ENCODE data around the gene SLC5A5. TPM values are rescaled to one million over a fixed set of nuclear protein-coding genes. Genes with fewer than 3 reads are reported as not detected.
A peak's percentile ranks its signal among the peaks of the same experiment; 100 is the strongest.

Gene SLC5A5
- total and polyA plus RNA-seq, 10 of the 15 experiments (the other 5 are each of a cell fraction or from before 2014, with no cell fraction given): 0.02 to 0.08 (median 0.05) TPM; not detected in 3

DNA sequence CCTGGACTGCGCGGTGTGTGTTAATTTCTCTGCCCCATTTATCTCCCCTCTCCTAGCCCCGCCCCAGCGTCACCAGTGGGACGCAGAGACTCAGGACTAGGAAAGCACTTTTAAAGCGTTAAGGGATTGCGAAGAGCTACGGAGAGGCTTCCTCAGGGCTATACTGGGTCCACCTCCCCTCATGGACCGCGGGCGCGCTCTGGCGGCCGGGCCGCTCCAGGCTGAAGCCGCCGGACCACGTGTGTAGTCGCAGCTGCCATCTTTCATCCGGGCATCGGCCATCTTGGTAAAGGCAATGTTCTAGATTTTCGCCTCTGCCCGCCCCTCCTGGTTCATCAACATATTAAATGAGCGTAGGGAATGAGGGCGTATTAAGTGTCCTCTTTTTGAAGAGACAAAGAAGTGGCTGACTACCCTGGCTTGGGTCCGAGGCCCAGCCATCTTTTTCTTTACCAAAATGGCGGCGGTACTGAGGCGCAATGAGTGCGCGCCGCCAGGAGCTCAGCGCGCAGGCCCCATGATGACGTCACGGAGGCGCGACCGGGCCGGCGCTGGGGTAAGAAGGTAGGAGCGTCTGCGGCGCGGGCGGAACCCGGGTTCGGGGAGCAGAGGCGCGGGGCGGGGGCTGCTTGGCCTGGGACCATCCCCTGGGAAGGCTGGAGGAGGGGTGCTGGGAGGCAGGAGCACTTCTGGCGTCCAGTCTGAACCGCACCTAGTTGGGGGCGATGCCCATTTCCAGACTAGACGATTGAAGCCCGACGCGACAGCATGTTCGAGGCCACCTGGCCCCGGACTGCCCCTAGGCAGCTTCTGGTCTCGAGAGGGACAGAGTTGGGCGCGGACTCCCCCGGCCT is 61.0 kb downstream of the SLC5A5 start, which contains the start of gene CCDC124 (continued):
- peak; percentile 14 for TF ChIP-seq SP1 (IDR thresholded peaks at IDR 0.05; ENCODE audit: low read depth, low read length)
- no peak for TF ChIP-seq FOXK2 (IDR thresholded peaks at IDR 0.05)
- peak; percentile 96 for TF ChIP-seq NR2C1 (IDR thresholded peaks at IDR 0.05)
- TF ChIP-seq RB1 (IDR thresholded peaks at IDR 0.05; ENCODE audit: borderline replicate concordance): peak; percentile 27; the same call in 1 of the 2 replicates
- TF ChIP-seq NBN (IDR thresholded peaks at IDR 0.05): peak; percentile 100
- TF ChIP-seq TCF3 (IDR thresholded peaks at IDR 0.05; ENCODE audit: borderline replicate concordance, insufficient read depth, low read depth, low read length): 0 out of 2 replicates have a peak, but pooled peaks have one; percentile 27
- no peak for TF ChIP-seq SMAD1 (IDR thresholded peaks at IDR 0.05; ENCODE audit: low read depth, partially characterized antibody)
- peak; percentile 35; the same call in 1 of the 2 replicates for TF ChIP-seq TAF1 (IDR thresholded peaks at IDR 0.05; ENCODE audit: borderline replicate concordance, low read depth, low read length)
- TF ChIP-seq SIN3A (IDR thresholded peaks at IDR 0.05; ENCODE audit: low read depth, low read length): peak; percentile 48; the same call in 1 of the 2 replicates
- TF ChIP-seq, protein P1, sequence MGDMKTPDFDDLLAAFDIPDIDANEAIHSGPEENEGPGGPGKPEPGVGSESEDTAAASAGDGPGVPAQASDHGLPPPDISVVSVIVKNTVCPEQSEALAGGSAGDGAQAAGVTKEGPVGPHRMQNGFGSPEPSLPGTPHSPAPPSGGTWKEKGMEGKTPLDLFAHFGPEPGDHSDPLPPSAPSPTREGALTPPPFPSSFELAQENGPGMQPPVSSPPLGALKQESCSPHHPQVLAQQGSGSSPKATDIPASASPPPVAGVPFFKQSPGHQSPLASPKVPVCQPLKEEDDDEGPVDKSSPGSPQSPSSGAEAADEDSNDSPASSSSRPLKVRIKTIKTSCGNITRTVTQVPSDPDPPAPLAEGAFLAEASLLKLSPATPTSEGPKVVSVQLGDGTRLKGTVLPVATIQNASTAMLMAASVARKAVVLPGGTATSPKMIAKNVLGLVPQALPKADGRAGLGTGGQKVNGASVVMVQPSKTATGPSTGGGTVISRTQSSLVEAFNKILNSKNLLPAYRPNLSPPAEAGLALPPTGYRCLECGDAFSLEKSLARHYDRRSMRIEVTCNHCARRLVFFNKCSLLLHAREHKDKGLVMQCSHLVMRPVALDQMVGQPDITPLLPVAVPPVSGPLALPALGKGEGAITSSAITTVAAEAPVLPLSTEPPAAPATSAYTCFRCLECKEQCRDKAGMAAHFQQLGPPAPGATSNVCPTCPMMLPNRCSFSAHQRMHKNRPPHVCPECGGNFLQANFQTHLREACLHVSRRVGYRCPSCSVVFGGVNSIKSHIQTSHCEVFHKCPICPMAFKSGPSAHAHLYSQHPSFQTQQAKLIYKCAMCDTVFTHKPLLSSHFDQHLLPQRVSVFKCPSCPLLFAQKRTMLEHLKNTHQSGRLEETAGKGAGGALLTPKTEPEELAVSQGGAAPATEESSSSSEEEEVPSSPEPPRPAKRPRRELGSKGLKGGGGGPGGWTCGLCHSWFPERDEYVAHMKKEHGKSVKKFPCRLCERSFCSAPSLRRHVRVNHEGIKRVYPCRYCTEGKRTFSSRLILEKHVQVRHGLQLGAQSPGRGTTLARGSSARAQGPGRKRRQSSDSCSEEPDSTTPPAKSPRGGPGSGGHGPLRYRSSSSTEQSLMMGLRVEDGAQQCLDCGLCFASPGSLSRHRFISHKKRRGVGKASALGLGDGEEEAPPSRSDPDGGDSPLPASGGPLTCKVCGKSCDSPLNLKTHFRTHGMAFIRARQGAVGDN (IDR thresholded peaks at IDR 0.05): peak; percentile 76
- no peak for TF ChIP-seq ESRRA (IDR thresholded peaks at IDR 0.05; ENCODE audit: low read length)
- peak; percentile 53; the same call in 1 of the 2 replicates for TF ChIP-seq LARP7 (IDR thresholded peaks at IDR 0.05)
- TF ChIP-seq, protein P2, sequence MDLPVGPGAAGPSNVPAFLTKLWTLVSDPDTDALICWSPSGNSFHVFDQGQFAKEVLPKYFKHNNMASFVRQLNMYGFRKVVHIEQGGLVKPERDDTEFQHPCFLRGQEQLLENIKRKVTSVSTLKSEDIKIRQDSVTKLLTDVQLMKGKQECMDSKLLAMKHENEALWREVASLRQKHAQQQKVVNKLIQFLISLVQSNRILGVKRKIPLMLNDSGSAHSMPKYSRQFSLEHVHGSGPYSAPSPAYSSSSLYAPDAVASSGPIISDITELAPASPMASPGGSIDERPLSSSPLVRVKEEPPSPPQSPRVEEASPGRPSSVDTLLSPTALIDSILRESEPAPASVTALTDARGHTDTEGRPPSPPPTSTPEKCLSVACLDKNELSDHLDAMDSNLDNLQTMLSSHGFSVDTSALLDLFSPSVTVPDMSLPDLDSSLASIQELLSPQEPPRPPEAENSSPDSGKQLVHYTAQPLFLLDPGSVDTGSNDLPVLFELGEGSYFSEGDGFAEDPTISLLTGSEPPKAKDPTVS (IDR thresholded peaks at IDR 0.05; ENCODE audit: low read depth, low read length): peak; percentile 34; the same call in 1 of the 2 replicates
- TF ChIP-seq NRF1 (conservative IDR thresholded peaks at IDR 0.05; ENCODE audit: low read depth, low read length): peak; percentile 63
- no peak; the same call in 1 of the 2 replicates for TF ChIP-seq SREBF1 (IDR thresholded peaks at IDR 0.05; ENCODE audit: low read length)
- TF ChIP-seq, protein P3, sequence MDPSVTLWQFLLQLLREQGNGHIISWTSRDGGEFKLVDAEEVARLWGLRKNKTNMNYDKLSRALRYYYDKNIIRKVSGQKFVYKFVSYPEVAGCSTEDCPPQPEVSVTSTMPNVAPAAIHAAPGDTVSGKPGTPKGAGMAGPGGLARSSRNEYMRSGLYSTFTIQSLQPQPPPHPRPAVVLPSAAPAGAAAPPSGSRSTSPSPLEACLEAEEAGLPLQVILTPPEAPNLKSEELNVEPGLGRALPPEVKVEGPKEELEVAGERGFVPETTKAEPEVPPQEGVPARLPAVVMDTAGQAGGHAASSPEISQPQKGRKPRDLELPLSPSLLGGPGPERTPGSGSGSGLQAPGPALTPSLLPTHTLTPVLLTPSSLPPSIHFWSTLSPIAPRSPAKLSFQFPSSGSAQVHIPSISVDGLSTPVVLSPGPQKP (IDR thresholded peaks at IDR 0.05; ENCODE audit: low read depth, low read length): peak; percentile 8; the same call in 1 of the 2 replicates
- TF ChIP-seq, protein P4, sequence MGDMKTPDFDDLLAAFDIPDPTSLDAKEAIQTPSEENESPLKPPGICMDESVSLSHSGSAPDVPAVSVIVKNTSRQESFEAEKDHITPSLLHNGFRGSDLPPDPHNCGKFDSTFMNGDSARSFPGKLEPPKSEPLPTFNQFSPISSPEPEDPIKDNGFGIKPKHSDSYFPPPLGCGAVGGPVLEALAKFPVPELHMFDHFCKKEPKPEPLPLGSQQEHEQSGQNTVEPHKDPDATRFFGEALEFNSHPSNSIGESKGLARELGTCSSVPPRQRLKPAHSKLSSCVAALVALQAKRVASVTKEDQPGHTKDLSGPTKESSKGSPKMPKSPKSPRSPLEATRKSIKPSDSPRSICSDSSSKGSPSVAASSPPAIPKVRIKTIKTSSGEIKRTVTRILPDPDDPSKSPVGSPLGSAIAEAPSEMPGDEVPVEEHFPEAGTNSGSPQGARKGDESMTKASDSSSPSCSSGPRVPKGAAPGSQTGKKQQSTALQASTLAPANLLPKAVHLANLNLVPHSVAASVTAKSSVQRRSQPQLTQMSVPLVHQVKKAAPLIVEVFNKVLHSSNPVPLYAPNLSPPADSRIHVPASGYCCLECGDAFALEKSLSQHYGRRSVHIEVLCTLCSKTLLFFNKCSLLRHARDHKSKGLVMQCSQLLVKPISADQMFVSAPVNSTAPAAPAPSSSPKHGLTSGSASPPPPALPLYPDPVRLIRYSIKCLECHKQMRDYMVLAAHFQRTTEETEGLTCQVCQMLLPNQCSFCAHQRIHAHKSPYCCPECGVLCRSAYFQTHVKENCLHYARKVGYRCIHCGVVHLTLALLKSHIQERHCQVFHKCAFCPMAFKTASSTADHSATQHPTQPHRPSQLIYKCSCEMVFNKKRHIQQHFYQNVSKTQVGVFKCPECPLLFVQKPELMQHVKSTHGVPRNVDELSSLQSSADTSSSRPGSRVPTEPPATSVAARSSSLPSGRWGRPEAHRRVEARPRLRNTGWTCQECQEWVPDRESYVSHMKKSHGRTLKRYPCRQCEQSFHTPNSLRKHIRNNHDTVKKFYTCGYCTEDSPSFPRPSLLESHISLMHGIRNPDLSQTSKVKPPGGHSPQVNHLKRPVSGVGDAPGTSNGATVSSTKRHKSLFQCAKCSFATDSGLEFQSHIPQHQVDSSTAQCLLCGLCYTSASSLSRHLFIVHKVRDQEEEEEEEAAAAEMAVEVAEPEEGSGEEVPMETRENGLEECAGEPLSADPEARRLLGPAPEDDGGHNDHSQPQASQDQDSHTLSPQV (IDR thresholded peaks at IDR 0.05): peak; percentile 72
- TF ChIP-seq NFXL1 (IDR thresholded peaks at IDR 0.05; ENCODE audit: borderline replicate concordance): no peak
- TF ChIP-seq ZZZ3 (IDR thresholded peaks at IDR 0.05; ENCODE audit: control insufficient read depth, insufficient read length, low read depth): no peak
